ENCODE results near the gene BGN. TPM values are rescaled to one million over a fixed set of nuclear protein-coding genes. Genes with fewer than 3 reads are reported as not detected.

The BGN gene
- total RNA-seq, 1 experiment from 2014 or later, result 0.37 TPM

DNA sequence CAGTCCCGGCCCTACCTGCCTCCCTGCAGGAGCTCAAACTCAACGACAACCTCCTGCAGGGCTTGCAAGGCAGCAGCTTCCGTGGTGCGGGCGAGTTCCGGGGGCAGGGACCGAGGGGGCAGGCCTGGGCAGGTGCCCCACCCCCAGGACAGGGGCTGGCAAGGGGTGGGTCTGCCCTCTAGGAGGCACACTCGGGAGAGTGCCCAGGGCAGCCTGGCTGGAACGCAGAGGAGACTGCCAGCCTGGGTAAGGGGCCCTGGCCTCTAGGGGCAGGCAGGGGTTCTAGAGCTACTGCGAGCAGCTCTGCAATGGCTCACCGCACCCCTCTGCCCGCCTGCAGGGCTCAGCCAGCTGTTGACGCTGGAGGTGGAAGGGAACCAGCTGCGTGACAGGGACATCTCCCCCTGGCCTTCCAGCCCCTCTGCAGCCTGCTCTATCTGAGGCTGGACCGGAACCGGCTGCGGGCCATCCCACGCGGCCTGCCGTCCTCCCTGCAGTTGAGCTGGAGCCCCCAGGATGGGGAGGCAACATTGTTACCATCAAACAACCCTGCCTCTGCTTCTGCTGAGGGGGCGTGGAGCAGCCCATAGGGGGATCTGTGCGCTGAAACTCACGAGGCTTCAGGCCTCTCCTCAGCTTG is 12.3 kb upstream of the BGN start:
- no peak for DNase-seq (ENCODE audit: low read depth, low spot score)
- ChIA-PET POLR2A (no interaction called here), CTCF (no interaction called here), RAD21 (ENCODE audit: low non-redundant PET in 1 of 2, low total read pairs in 2 of 2, uncharacterized antibody in 2 of 2, unreplicated experiment in 2 of 2) (no interaction called here)
- H3K9me2 ChIP-seq (ENCODE audit: insufficient read depth), result no peaks in the 10 kb centered on the region
- no peak overlapping the region for H3K9ac ChIP-seq (ENCODE audit: low read length)
- intact Hi-C loops (cut with micrococcal nuclease), result no loop called here
- no peaks in the 10 kb centered on the region for H3K27me3 ChIP-seq (ENCODE audit: insufficient read depth, low read length)
- H3K79me2 ChIP-seq (ENCODE audit: insufficient read depth, low read length), result no peaks in the 10 kb centered on the region
- TF ChIP-seq RAD21 (IDR thresholded peaks at IDR 0.05; ENCODE audit: low read depth), result no peak
- TF ChIP-seq, protein P1, sequence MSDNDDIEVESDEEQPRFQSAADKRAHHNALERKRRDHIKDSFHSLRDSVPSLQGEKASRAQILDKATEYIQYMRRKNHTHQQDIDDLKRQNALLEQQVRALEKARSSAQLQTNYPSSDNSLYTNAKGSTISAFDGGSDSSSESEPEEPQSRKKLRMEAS (IDR thresholded peaks at IDR 0.05), result no peak
- no peak for TF ChIP-seq SP1 (IDR thresholded peaks at IDR 0.05; ENCODE audit: low read depth)
- TF ChIP-seq POLR2A (IDR thresholded peaks at IDR 0.05; ENCODE audit: borderline replicate concordance, extremely low read depth, insufficient read depth, insufficient read length), result no peak
- TF ChIP-seq CBX3 (IDR thresholded peaks at IDR 0.05; ENCODE audit: low read depth), result no peak
- TF ChIP-seq, protein P2, sequence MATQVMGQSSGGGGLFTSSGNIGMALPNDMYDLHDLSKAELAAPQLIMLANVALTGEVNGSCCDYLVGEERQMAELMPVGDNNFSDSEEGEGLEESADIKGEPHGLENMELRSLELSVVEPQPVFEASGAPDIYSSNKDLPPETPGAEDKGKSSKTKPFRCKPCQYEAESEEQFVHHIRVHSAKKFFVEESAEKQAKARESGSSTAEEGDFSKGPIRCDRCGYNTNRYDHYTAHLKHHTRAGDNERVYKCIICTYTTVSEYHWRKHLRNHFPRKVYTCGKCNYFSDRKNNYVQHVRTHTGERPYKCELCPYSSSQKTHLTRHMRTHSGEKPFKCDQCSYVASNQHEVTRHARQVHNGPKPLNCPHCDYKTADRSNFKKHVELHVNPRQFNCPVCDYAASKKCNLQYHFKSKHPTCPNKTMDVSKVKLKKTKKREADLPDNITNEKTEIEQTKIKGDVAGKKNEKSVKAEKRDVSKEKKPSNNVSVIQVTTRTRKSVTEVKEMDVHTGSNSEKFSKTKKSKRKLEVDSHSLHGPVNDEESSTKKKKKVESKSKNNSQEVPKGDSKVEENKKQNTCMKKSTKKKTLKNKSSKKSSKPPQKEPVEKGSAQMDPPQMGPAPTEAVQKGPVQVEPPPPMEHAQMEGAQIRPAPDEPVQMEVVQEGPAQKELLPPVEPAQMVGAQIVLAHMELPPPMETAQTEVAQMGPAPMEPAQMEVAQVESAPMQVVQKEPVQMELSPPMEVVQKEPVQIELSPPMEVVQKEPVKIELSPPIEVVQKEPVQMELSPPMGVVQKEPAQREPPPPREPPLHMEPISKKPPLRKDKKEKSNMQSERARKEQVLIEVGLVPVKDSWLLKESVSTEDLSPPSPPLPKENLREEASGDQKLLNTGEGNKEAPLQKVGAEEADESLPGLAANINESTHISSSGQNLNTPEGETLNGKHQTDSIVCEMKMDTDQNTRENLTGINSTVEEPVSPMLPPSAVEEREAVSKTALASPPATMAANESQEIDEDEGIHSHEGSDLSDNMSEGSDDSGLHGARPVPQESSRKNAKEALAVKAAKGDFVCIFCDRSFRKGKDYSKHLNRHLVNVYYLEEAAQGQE (IDR thresholded peaks at IDR 0.05; ENCODE audit: low read depth), result no peak
- TF ChIP-seq, protein P3, sequence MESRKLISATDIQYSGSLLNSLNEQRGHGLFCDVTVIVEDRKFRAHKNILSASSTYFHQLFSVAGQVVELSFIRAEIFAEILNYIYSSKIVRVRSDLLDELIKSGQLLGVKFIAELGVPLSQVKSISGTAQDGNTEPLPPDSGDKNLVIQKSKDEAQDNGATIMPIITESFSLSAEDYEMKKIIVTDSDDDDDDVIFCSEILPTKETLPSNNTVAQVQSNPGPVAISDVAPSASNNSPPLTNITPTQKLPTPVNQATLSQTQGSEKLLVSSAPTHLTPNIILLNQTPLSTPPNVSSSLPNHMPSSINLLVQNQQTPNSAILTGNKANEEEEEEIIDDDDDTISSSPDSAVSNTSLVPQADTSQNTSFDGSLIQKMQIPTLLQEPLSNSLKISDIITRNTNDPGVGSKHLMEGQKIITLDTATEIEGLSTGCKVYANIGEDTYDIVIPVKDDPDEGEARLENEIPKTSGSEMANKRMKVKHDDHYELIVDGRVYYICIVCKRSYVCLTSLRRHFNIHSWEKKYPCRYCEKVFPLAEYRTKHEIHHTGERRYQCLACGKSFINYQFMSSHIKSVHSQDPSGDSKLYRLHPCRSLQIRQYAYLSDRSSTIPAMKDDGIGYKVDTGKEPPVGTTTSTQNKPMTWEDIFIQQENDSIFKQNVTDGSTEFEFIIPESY (IDR thresholded peaks at IDR 0.05; ENCODE audit: extremely low read depth, insufficient replicate concordance, low read length), result no peak
- no peak for TF ChIP-seq EGR1 (IDR thresholded peaks at IDR 0.05; ENCODE audit: low read depth)
- TF ChIP-seq, protein P4, sequence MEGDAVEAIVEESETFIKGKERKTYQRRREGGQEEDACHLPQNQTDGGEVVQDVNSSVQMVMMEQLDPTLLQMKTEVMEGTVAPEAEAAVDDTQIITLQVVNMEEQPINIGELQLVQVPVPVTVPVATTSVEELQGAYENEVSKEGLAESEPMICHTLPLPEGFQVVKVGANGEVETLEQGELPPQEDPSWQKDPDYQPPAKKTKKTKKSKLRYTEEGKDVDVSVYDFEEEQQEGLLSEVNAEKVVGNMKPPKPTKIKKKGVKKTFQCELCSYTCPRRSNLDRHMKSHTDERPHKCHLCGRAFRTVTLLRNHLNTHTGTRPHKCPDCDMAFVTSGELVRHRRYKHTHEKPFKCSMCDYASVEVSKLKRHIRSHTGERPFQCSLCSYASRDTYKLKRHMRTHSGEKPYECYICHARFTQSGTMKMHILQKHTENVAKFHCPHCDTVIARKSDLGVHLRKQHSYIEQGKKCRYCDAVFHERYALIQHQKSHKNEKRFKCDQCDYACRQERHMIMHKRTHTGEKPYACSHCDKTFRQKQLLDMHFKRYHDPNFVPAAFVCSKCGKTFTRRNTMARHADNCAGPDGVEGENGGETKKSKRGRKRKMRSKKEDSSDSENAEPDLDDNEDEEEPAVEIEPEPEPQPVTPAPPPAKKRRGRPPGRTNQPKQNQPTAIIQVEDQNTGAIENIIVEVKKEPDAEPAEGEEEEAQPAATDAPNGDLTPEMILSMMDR (IDR thresholded peaks at IDR 0.05 in 2 of 3, conservative IDR thresholded peaks at IDR 0.05 in 1 of 3; ENCODE audit: borderline replicate concordance in 1 of 3, insufficient read depth in 1 of 3, low read depth in 2 of 3, low read length in 2 of 3), result no peak
- no TSS peak for BruUV-seq (replicated peaks)
- peak; percentile 49 for ATAC-seq
- no peaks in the 10 kb centered on the region for H4K20me1 ChIP-seq (ENCODE audit: insufficient read depth)
- no peaks in the 10 kb centered on the region for H3K4me1 ChIP-seq (ENCODE audit: control insufficient read depth in 1 of 2, insufficient read depth in 2 of 2, low read length in 2 of 2)
- no peaks in the 10 kb centered on the region for H3K9me3 ChIP-seq (ENCODE audit: control insufficient read depth in 1 of 2, insufficient read depth in 1 of 2, low read depth in 1 of 2, low read length in 2 of 2)
- no peak overlapping the region for H3K27ac ChIP-seq (ENCODE audit: low read depth, low read length)
- H3K36me3 ChIP-seq (ENCODE audit: control insufficient read depth in 1 of 2, insufficient read depth in 2 of 2, low read length in 2 of 2), result no peaks in the 10 kb centered on the region
- no peak overlapping the region for H2AFZ ChIP-seq (ENCODE audit: low read depth, low read length, poor library complexity, severe bottlenecking)
- H3K4me2 ChIP-seq (ENCODE audit: low read length), result no peak overlapping the region
- no peak overlapping the region for H3K4me3 ChIP-seq (replicated peaks in 1 of 2; ENCODE audit: low read depth in 1 of 2, low read length in 2 of 2)

All from HCT116 (cell line).